ENCODE measurements around the gene ORM1.

Gene ORM1

GRCh38 chr9:114367772-114368569 lies 45.1 kb downstream of the ORM1 start:
- no peak for DNase-seq

- DNase-seq: no peak
Observed at GRCh38 chr9:114369216-114370130, 46.6 kb downstream of the ORM1 start.

- DNase-seq: no peak
Observed at GRCh38 chr9:114370251-114370967, 47.5 kb downstream of the ORM1 start.

GRCh38 chr9:114370968-114371320 lies 48.0 kb downstream of the ORM1 start:
- no peak for DNase-seq

- no peak for DNase-seq
Observed at GRCh38 chr9:114371343-114371944, 48.5 kb downstream of the ORM1 start.

GRCh38 chr9:114371973-114372917 lies 49.3 kb downstream of the ORM1 start:
- DNase-seq: peak; percentile 8

GRCh38 chr9:114372921-114373448 lies 50.1 kb downstream of the ORM1 start:
- DNase-seq: peak; percentile 87

GRCh38 chr9:114373960-114374730 lies 51.2 kb downstream of the ORM1 start:
- DNase-seq: no peak

GRCh38 chr9:114374936-114375335 lies 52.0 kb downstream of the ORM1 start:
- no peak for DNase-seq

- no peak for DNase-seq
Observed at GRCh38 chr9:114375386-114376175, 52.7 kb downstream of the ORM1 start.
